ENCODE measurements around the gene ETDC. TPM values are rescaled to one million over a fixed set of nuclear protein-coding genes. Genes with fewer than 3 reads are reported as not detected.

ETDC gene
- total RNA-seq, 2 experiments from 2014 or later: not detected

GRCh38 chrX:135340831-135341230 lies 31.6 kb downstream of the ETDC start:
- ATAC-seq (ENCODE audit: poor library complexity): no peak
- intact Hi-C loops (cut with DNase I, micrococcal nuclease): no loop called here
- POLR2A ChIA-PET: no interaction called here
- Mint-ChIP-seq H3K36me3 (ENCODE audit: low read depth) (peaks cover 61% of the 10 kb centered on the region), H3K27me3 (no peaks in the 10 kb centered on the region), H3K4me1 (ENCODE audit: low read depth) (peaks cover 83% of the 10 kb centered on the region), H3K4me3 (peak overlapping the region; percentile 90), H3K9me3 (no peaks in the 10 kb centered on the region), H3K27ac (no peak overlapping the region)
- Histone ChIP-seq H3K36me3 (ENCODE audit: insufficient read depth, low read length) (peaks cover 8% of the 10 kb centered on the region), H3K4me3 (ENCODE audit: low read length) (peak overlapping the region; percentile 91), H3K27ac (ENCODE audit: low read depth in 1 of 2, low read length in 2 of 2) (no peak overlapping the region), H3K27me3 (ENCODE audit: control insufficient read depth in 1 of 2, insufficient read depth in 2 of 2, low read length in 2 of 2) (no peaks in the 10 kb centered on the region), H3K9me3 (ENCODE audit: control insufficient read depth in 1 of 2, insufficient read depth in 1 of 2, low read length in 2 of 2) (no peaks in the 10 kb centered on the region), H3K4me1 (ENCODE audit: insufficient read depth, low read length) (peaks cover 53% of the 10 kb centered on the region)
- no peak for DNase-seq
- no peak for TF ChIP-seq CTCF (IDR thresholded peaks at IDR 0.05)
- CTCF ChIA-PET: no interaction called here

- H3K36me3 Mint-ChIP-seq (ENCODE audit: low read depth): peaks cover 64% of the 10 kb centered on the region
- H3K36me3 ChIP-seq (ENCODE audit: insufficient read depth, low read length): peaks cover 14% of the 10 kb centered on the region
- ATAC-seq (ENCODE audit: poor library complexity): no peak
- ChIA-PET CTCF (no interaction called here), POLR2A (no interaction called here)
- H3K4me1 ChIP-seq (ENCODE audit: insufficient read depth, low read length): peaks cover 37% of the 10 kb centered on the region
- peak overlapping the region; percentile 91 for H3K4me3 ChIP-seq (ENCODE audit: low read length)
- peaks cover 60% of the 10 kb centered on the region for H3K4me1 Mint-ChIP-seq (ENCODE audit: low read depth)
- no peaks in the 10 kb centered on the region for H3K9me3 Mint-ChIP-seq
- H3K27me3 Mint-ChIP-seq: no peaks in the 10 kb centered on the region
- no peaks in the 10 kb centered on the region for H3K27me3 ChIP-seq (ENCODE audit: control insufficient read depth in 1 of 2, insufficient read depth in 2 of 2, low read length in 2 of 2)
- no peak overlapping the region for H3K27ac ChIP-seq (ENCODE audit: low read depth in 1 of 2, low read length in 2 of 2)
- H3K9me3 ChIP-seq (ENCODE audit: control insufficient read depth in 1 of 2, insufficient read depth in 1 of 2, low read length in 2 of 2): no peaks in the 10 kb centered on the region
- H3K27ac Mint-ChIP-seq: peak overlapping the region; percentile 59
- TF ChIP-seq CTCF (IDR thresholded peaks at IDR 0.05): no peak
- DNase-seq: peak in 1 of 14 experiments; percentile 1
- H3K4me3 Mint-ChIP-seq: peak overlapping the region; percentile 79
- intact Hi-C loops (cut with DNase I, micrococcal nuclease): no loop called here
Observed at GRCh38 chrX:135345107-135345589, 35.9 kb downstream of the ETDC start.

GRCh38 chrX:135346975-135347374 lies 37.7 kb downstream of the ETDC start:
- no peaks in the 10 kb centered on the region for H3K27me3 Mint-ChIP-seq

More at GRCh38 chrX:135346975-135347374, 37.7 kb downstream of the ETDC start:
- intact Hi-C loops (cut with DNase I, micrococcal nuclease): loop anchor here in 1 of 2 experiments (2.0 kb wide), 1 partner anchor 32 kb away; no protein-coding TSS in a partner anchor
- no peak for TF ChIP-seq CTCF (IDR thresholded peaks at IDR 0.05)
- no peak overlapping the region for H3K27ac Mint-ChIP-seq
- Histone ChIP-seq H3K36me3 (ENCODE audit: insufficient read depth, low read length) (peaks cover 5% of the 10 kb centered on the region), H3K4me3 (ENCODE audit: low read length) (no peak overlapping the region), H3K4me1 (ENCODE audit: insufficient read depth, low read length) (peaks cover 26% of the 10 kb centered on the region), H3K27ac (ENCODE audit: low read depth in 1 of 2, low read length in 2 of 2) (no peak overlapping the region), H3K9me3 (ENCODE audit: control insufficient read depth in 1 of 2, insufficient read depth in 1 of 2, low read length in 2 of 2) (no peaks in the 10 kb centered on the region), H3K27me3 (ENCODE audit: control insufficient read depth in 1 of 2, insufficient read depth in 2 of 2, low read length in 2 of 2) (no peaks in the 10 kb centered on the region)
- no peaks in the 10 kb centered on the region for H3K9me3 Mint-ChIP-seq
- ChIA-PET CTCF (interaction anchor here (1.1 kb wide), 1 partner anchor 52 kb away, joined by 3 read pairs; no protein-coding TSS in a partner anchor), POLR2A (no interaction called here)
- no peak overlapping the region for H3K4me3 Mint-ChIP-seq
- no peak for ATAC-seq (ENCODE audit: poor library complexity)
- DNase-seq: no peak
- peaks cover 42% of the 10 kb centered on the region for H3K4me1 Mint-ChIP-seq (ENCODE audit: low read depth)
- H3K36me3 Mint-ChIP-seq (ENCODE audit: low read depth): peaks cover 68% of the 10 kb centered on the region
